ENCODE data around the gene HAPSTR1. TPM values are rescaled to one million over a fixed set of nuclear protein-coding genes. Genes with fewer than 3 reads are reported as not detected.

HAPSTR1 gene
- polyA plus RNA-seq, 4 donors = 11.6 to 31.8 (median 15.0) TPM

- 70 to 78% (median 72%) methylated on average over 3 of the region's 3 CpGs for WGBS, 3 donors
- no peak for FAIRE-seq
- Histone ChIP-seq H3K4me1 (ENCODE audit: control insufficient read depth in 3 of 3, insufficient read depth in 2 of 3, low read depth in 1 of 3, low read length in 2 of 3) (peaks cover 2 to 27% (median 10%) of the 10 kb centered on the region in 3 donors), H3K9me3 (ENCODE audit: control insufficient read depth in 2 of 2, insufficient read depth in 1 of 2, low read depth in 1 of 2, low read length in 1 of 2) (no peaks in the 10 kb centered on the region), H3K27ac (ENCODE audit: low read depth in 1 of 3, low read length in 2 of 3) (no peak overlapping the region), H3K27me3 (ENCODE audit: control insufficient read depth in 3 of 3, insufficient read depth in 3 of 3, low read length in 3 of 3) (no peaks in the 10 kb centered on the region), H3K4me3 (ENCODE audit: low read depth in 1 of 3, low read length in 3 of 3) (no peak overlapping the region), H3K36me3 (ENCODE audit: control insufficient read depth in 3 of 3, insufficient read depth in 2 of 3, low read depth in 1 of 3, low read length in 3 of 3) (peaks cover 12 to 39% (median 14%) of the 10 kb centered on the region in 3 donors)
- DNase-seq = no peak
Observed at GRCh38 chr16:9103546-9103945, 12.1 kb downstream of the HAPSTR1 start.

GRCh38 chr16:9105189-9105588 is 13.7 kb downstream of the HAPSTR1 start:
- Histone ChIP-seq H3K4me1 (ENCODE audit: control insufficient read depth in 3 of 3, insufficient read depth in 2 of 3, low read depth in 1 of 3, low read length in 2 of 3) (peaks cover 0 to 23% (median 8%) of the 10 kb centered on the region in 3 donors), H3K27ac (ENCODE audit: low read depth in 1 of 3, low read length in 2 of 3) (no peak overlapping the region), H3K36me3 (ENCODE audit: control insufficient read depth in 3 of 3, insufficient read depth in 2 of 3, low read depth in 1 of 3, low read length in 3 of 3) (peaks cover 14 to 37% (median 16%) of the 10 kb centered on the region in 3 donors), H3K27me3 (ENCODE audit: control insufficient read depth in 3 of 3, insufficient read depth in 3 of 3, low read length in 3 of 3) (no peaks in the 10 kb centered on the region), H3K9me3 (ENCODE audit: control insufficient read depth in 2 of 2, insufficient read depth in 1 of 2, low read depth in 1 of 2, low read length in 1 of 2) (no peaks in the 10 kb centered on the region), H3K4me3 (ENCODE audit: low read depth in 1 of 3, low read length in 3 of 3) (no peak overlapping the region)
- DNase-seq (no peak), FAIRE-seq (no peak)

- 80 to 83% (median 83%) methylated on average over 9 of the region's 9 CpGs for WGBS, 3 donors
- peaks cover 4 to 28% (median 9%) of the 10 kb centered on the region in 3 donors for H3K4me1 ChIP-seq (ENCODE audit: control insufficient read depth in 3 of 3, insufficient read depth in 2 of 3, low read depth in 1 of 3, low read length in 2 of 3)
- no peaks in the 10 kb centered on the region for H3K27me3 ChIP-seq (ENCODE audit: control insufficient read depth in 3 of 3, insufficient read depth in 3 of 3, low read length in 3 of 3)
- no peak overlapping the region for H3K27ac ChIP-seq (ENCODE audit: low read depth in 1 of 3, low read length in 2 of 3)
- DNase-seq (no peak), FAIRE-seq (no peak)
- H3K4me3 ChIP-seq (ENCODE audit: low read depth in 1 of 3, low read length in 3 of 3) = no peak overlapping the region
- no peaks in the 10 kb centered on the region for H3K9me3 ChIP-seq (ENCODE audit: control insufficient read depth in 2 of 2, insufficient read depth in 1 of 2, low read depth in 1 of 2, low read length in 1 of 2)
- H3K36me3 ChIP-seq (ENCODE audit: control insufficient read depth in 3 of 3, insufficient read depth in 2 of 3, low read depth in 1 of 3, low read length in 3 of 3) = peaks cover 14 to 30% (median 14%) of the 10 kb centered on the region in 3 donors
Observed at GRCh38 chr16:9107025-9107970, 15.9 kb downstream of the HAPSTR1 start.

- H3K9me3 ChIP-seq (ENCODE audit: control insufficient read depth in 2 of 2, insufficient read depth in 1 of 2, low read depth in 1 of 2, low read length in 1 of 2) = no peaks in the 10 kb centered on the region
- H3K27me3 ChIP-seq (ENCODE audit: control insufficient read depth in 3 of 3, insufficient read depth in 3 of 3, low read length in 3 of 3) = no peaks in the 10 kb centered on the region
- H3K27ac ChIP-seq (ENCODE audit: low read depth in 1 of 3, low read length in 2 of 3) = no peak overlapping the region
- DNase-seq (no peak), FAIRE-seq (no peak)
- H3K4me3 ChIP-seq (ENCODE audit: low read depth in 1 of 3, low read length in 3 of 3) = no peak overlapping the region
- 75 to 90% (median 82%) methylated on average over 4 of the region's 4 CpGs for WGBS, 3 donors
- peaks cover 8 to 37% (median 11%) of the 10 kb centered on the region in 3 donors for H3K4me1 ChIP-seq (ENCODE audit: control insufficient read depth in 3 of 3, insufficient read depth in 2 of 3, low read depth in 1 of 3, low read length in 2 of 3)
- peaks cover 8 to 24% (median 15%) of the 10 kb centered on the region in 3 donors for H3K36me3 ChIP-seq (ENCODE audit: control insufficient read depth in 3 of 3, insufficient read depth in 2 of 3, low read depth in 1 of 3, low read length in 3 of 3)
Observed at GRCh38 chr16:9109255-9109654, 17.8 kb downstream of the HAPSTR1 start.

- DNase-seq = peak; percentile 61 to 67
- Histone ChIP-seq H3K36me3 (ENCODE audit: control insufficient read depth in 3 of 3, insufficient read depth in 2 of 3, low read depth in 1 of 3, low read length in 3 of 3) (peaks cover 8 to 21% (median 17%) of the 10 kb centered on the region in 3 donors), H3K9me3 (ENCODE audit: control insufficient read depth in 2 of 2, insufficient read depth in 1 of 2, low read depth in 1 of 2, low read length in 1 of 2) (no peaks in the 10 kb centered on the region), H3K4me1 (ENCODE audit: control insufficient read depth in 3 of 3, insufficient read depth in 2 of 3, low read depth in 1 of 3, low read length in 2 of 3) (peaks cover 13 to 40% (median 13%) of the 10 kb centered on the region in 3 donors), H3K27me3 (ENCODE audit: control insufficient read depth in 3 of 3, insufficient read depth in 3 of 3, low read length in 3 of 3) (no peaks in the 10 kb centered on the region), H3K4me3 (ENCODE audit: low read depth in 1 of 3, low read length in 3 of 3) (no peak overlapping the region), H3K27ac (ENCODE audit: low read depth in 1 of 3, low read length in 2 of 3) (peak overlapping the region in 2 of 3 donors; percentile 9 to 66)
- FAIRE-seq = no peak
- WGBS, 3 donors = 16 to 45% (median 30%) methylated on average over 5 of the region's 5 CpGs
Observed at GRCh38 chr16:9112166-9112843, 20.9 kb downstream of the HAPSTR1 start.

- WGBS, 3 donors = 28 to 34% (median 34%) methylated on average over 1 of the region's 1 CpG
Observed at GRCh38 chr16:9112844-9113186, 21.4 kb downstream of the HAPSTR1 start.

GRCh38 chr16:9113707-9114106 is 22.3 kb downstream of the HAPSTR1 start:
- Histone ChIP-seq H3K4me1 (ENCODE audit: control insufficient read depth in 3 of 3, insufficient read depth in 2 of 3, low read depth in 1 of 3, low read length in 2 of 3) (peaks cover 13 to 33% (median 13%) of the 10 kb centered on the region in 3 donors), H3K27me3 (ENCODE audit: control insufficient read depth in 3 of 3, insufficient read depth in 3 of 3, low read length in 3 of 3) (no peaks in the 10 kb centered on the region)

More at GRCh38 chr16:9112844-9113186, 21.4 kb downstream of the HAPSTR1 start:
- Histone ChIP-seq H3K27ac (ENCODE audit: low read depth in 1 of 3, low read length in 2 of 3) (no peak overlapping the region), H3K27me3 (ENCODE audit: control insufficient read depth in 3 of 3, insufficient read depth in 3 of 3, low read length in 3 of 3) (no peaks in the 10 kb centered on the region), H3K36me3 (ENCODE audit: control insufficient read depth in 3 of 3, insufficient read depth in 2 of 3, low read depth in 1 of 3, low read length in 3 of 3) (peaks cover 11 to 17% (median 17%) of the 10 kb centered on the region in 3 donors), H3K4me3 (ENCODE audit: low read depth in 1 of 3, low read length in 3 of 3) (no peak overlapping the region), H3K9me3 (ENCODE audit: control insufficient read depth in 2 of 2, insufficient read depth in 1 of 2, low read depth in 1 of 2, low read length in 1 of 2) (no peaks in the 10 kb centered on the region), H3K4me1 (ENCODE audit: control insufficient read depth in 3 of 3, insufficient read depth in 2 of 3, low read depth in 1 of 3, low read length in 2 of 3) (peaks cover 13 to 37% (median 13%) of the 10 kb centered on the region in 3 donors)
- DNase-seq = no peak
- FAIRE-seq = no peak

GRCh38 chr16:9114112-9114511 is 22.7 kb downstream of the HAPSTR1 start:
- H3K27ac ChIP-seq (ENCODE audit: low read depth in 1 of 3, low read length in 2 of 3) = no peak overlapping the region
- no peaks in the 10 kb centered on the region for H3K9me3 ChIP-seq (ENCODE audit: control insufficient read depth in 2 of 2, insufficient read depth in 1 of 2, low read depth in 1 of 2, low read length in 1 of 2)
- no peak overlapping the region for H3K4me3 ChIP-seq (ENCODE audit: low read depth in 1 of 3, low read length in 3 of 3)
- 72 to 75% (median 74%) methylated on average over 5 of the region's 5 CpGs for WGBS, 3 donors
- FAIRE-seq (no peak), DNase-seq (no peak)
- H3K36me3 ChIP-seq (ENCODE audit: control insufficient read depth in 3 of 3, insufficient read depth in 2 of 3, low read depth in 1 of 3, low read length in 3 of 3) = peaks cover 8 to 17% (median 12%) of the 10 kb centered on the region in 3 donors
- no peaks in the 10 kb centered on the region for H3K27me3 ChIP-seq (ENCODE audit: control insufficient read depth in 3 of 3, insufficient read depth in 3 of 3, low read length in 3 of 3)
- peaks cover 12 to 32% (median 13%) of the 10 kb centered on the region in 3 donors for H3K4me1 ChIP-seq (ENCODE audit: control insufficient read depth in 3 of 3, insufficient read depth in 2 of 3, low read depth in 1 of 3, low read length in 2 of 3)

More at GRCh38 chr16:9113707-9114106, 22.3 kb downstream of the HAPSTR1 start:
- no peak overlapping the region for H3K27ac ChIP-seq (ENCODE audit: low read depth in 1 of 3, low read length in 2 of 3)
- H3K36me3 ChIP-seq (ENCODE audit: control insufficient read depth in 3 of 3, insufficient read depth in 2 of 3, low read depth in 1 of 3, low read length in 3 of 3) = peaks cover 8 to 17% (median 13%) of the 10 kb centered on the region in 3 donors
- WGBS, 3 donors = 77 to 87% (median 86%) methylated on average over 3 of the region's 3 CpGs
- no peak for FAIRE-seq
- no peak for DNase-seq
- H3K9me3 ChIP-seq (ENCODE audit: control insufficient read depth in 2 of 2, insufficient read depth in 1 of 2, low read depth in 1 of 2, low read length in 1 of 2) = no peaks in the 10 kb centered on the region
- H3K4me3 ChIP-seq (ENCODE audit: low read depth in 1 of 3, low read length in 3 of 3) = no peak overlapping the region
